HepG2 (cell line): Measurements from ENCODE around the gene CEACAM3. TPM values are rescaled to one million over a fixed set of nuclear protein-coding genes. Genes with fewer than 3 reads are reported as not detected.

Experiments
- AKNA ChIP-seq: sonication (generic); formaldehyde crosslinking; IDR thresholded peaks from 2 replicates; pipeline ENCODE4 v1.4.0; 2020; ENCODE audit warnings: missing genetic modification reagents, borderline replicate concordance
- BCL3 ChIP-seq: sonication (generic); formaldehyde crosslinking; IDR thresholded peaks from 2 replicates; pipeline ENCODE4 v1.5.1; 2020; ENCODE audit warnings: mild to moderate bottlenecking, missing genetic modification reagents, moderate library complexity
- GMEB2 ChIP-seq: IDR thresholded peaks from 2 replicates; pipeline ENCODE4 v1.6.1; 2016; ENCODE audit warnings: missing biosample characterization, missing genetic modification reagents, low read depth
- HDAC6 ChIP-seq: fragments of 200-600 bp; sonication (generic); IDR thresholded peaks from 2 replicates; pipeline ENCODE4 v1.7.0; 2017; ENCODE audit warnings: mild to moderate bottlenecking, antibody characterized with exemption, low read length, low read depth
- ISX ChIP-seq: sonication (generic); formaldehyde crosslinking; conservative IDR thresholded peaks from 2 replicates; pipeline ENCODE4 v1.5.0; 2020; ENCODE audit warnings: missing genetic modification reagents
- LRRFIP1 ChIP-seq: sonication (generic); formaldehyde crosslinking; conservative IDR thresholded peaks from 2 replicates; pipeline ENCODE4 v1.4.0; 2020; ENCODE audit warnings: missing genetic modification reagents
- PRDM4 ChIP-seq: sonication (generic); formaldehyde crosslinking; IDR thresholded peaks from 2 replicates; pipeline ENCODE4 v1.9.0; 2021; ENCODE audit warnings: missing genetic modification reagents, borderline replicate concordance
- YEATS2 ChIP-seq: sonication (generic); formaldehyde crosslinking; IDR thresholded peaks from 2 replicates; pipeline ENCODE4 v1.4.0; 2020; ENCODE audit warnings: missing genetic modification reagents, borderline replicate concordance
- ZBTB21 ChIP-seq: sonication (generic); formaldehyde crosslinking; IDR thresholded peaks from 2 replicates; pipeline ENCODE4 v1.4.0; 2020; ENCODE audit warnings: missing genetic modification reagents
- ZKSCAN5 ChIP-seq: sonication (generic); formaldehyde crosslinking; IDR thresholded peaks from 2 replicates; pipeline ENCODE4 v1.5.1; 2020; ENCODE audit warnings: mild to moderate bottlenecking, missing genetic modification reagents
- ZNF180 ChIP-seq: sonication (generic); formaldehyde crosslinking; IDR thresholded peaks from 2 replicates; pipeline ENCODE4 v1.4.0; 2020; ENCODE audit warnings: low read depth, missing genetic modification reagents, borderline replicate concordance
- ZNF580 ChIP-seq: IDR thresholded peaks from 2 replicates; pipeline ENCODE4 v1.6.1; 2016; ENCODE audit warnings: low read depth, borderline replicate concordance
- ZNF724P ChIP-seq: sonication (generic); formaldehyde crosslinking; IDR thresholded peaks from 2 replicates; pipeline ENCODE4 v1.8.0; 2022; ENCODE audit warnings: missing genetic modification reagents, borderline replicate concordance
- polyA plus RNA-seq, 8 experiments: library from polyadenylated mRNA; depleted of rRNA in 3 of 8; stranded (reverse) in 7 of 8; unstranded in 1 of 8; fragments of >200 nt; fragmentation: Illumina TruSeq in 4 of 8; extraction: Trizol in 4 of 8; gene quantifications; 2 replicates each; pipeline versions ENCODE4 v1.2.1 to v1.2.3, GENCODE V29; 2011 to 2016; ENCODE audit warnings: low read depth in 4 of 8, missing spikeins in 1 of 8, mixed read lengths in 1 of 8; ENCODE audit not compliant: insufficient read depth in 1 of 8
- total RNA-seq, 5 experiments: library from RNA; depleted of rRNA; stranded (reverse); fragments of >200 nt; fragmentation: Illumina TruSeq; extraction: Trizol; gene quantifications; 2 replicates each; pipeline ENCODE4 v1.2.3, GENCODE V29; 2016; ENCODE audit warnings: low read depth in 1 of 5

The CEACAM3 gene
- total and polyA plus RNA-seq, 2 of the 13 experiments (the other 11 are each of a cell fraction or from before 2014, with no cell fraction given): not detected

GRCh38 chr19:41859618-41860418, 63.4 kb downstream of the CEACAM3 start, which contains the start of gene RPS19 (continued):
- TF ChIP-seq ZBTB21 (CRISPR knock-in tag): 0 out of 2 replicates have a peak, but pooled peaks have one; percentile 13
- TF ChIP-seq PRDM4 (CRISPR knock-in tag): no peak
- TF ChIP-seq YEATS2: peak; percentile 99
- TF ChIP-seq AKNA (CRISPR knock-in tag): no peak; the same call in 1 of the 2 replicates
- TF ChIP-seq ISX (CRISPR knock-in tag): no peak
- no peak for TF ChIP-seq ZKSCAN5 (CRISPR knock-in tag)
- TF ChIP-seq ZNF180: no peak
- peak; percentile 83 for TF ChIP-seq GMEB2 (CRISPR knock-in tag)
- no peak; the same call in 1 of the 2 replicates for TF ChIP-seq ZNF580
- no peak for TF ChIP-seq HDAC6
- peak; percentile 80; the same call in 1 of the 2 replicates for TF ChIP-seq ZNF724P (CRISPR knock-in tag)
- TF ChIP-seq LRRFIP1 (CRISPR knock-in tag): no peak
- peak; percentile 27; the same call in 1 of the 2 replicates for TF ChIP-seq BCL3 (CRISPR knock-in tag)
